Erythroblast (primary cell): ENCODE measurements around the gene ZNF285.
"Not testable (repeated sequence)": the region's sequence is repeated elsewhere in the genome, so short reads cannot be mapped to it uniquely, and the experiment has no call there.

Source experiments
- GATA1 ChIP-seq: IDR thresholded peaks from 2 replicates; pipeline ENCODE4 v1.6.1; 2011; ENCODE audit warnings: low read depth, mild to moderate bottlenecking, control low read depth, low read length, moderate library complexity
- POLR2A ChIP-seq: IDR thresholded peaks from 2 replicates; pipeline ENCODE4 v1.6.1; 2011; ENCODE audit warnings: mild to moderate bottlenecking, low read length

- not testable (repeated sequence) for TF ChIP-seq POLR2A, GATA1
These were observed 12.1 kb downstream of the ZNF285 start for GRCh38 chr19:44389268-44389667.
